Vagina (tissue), 2 donors: Measurements from ENCODE around the gene AHDC1. TPM values are rescaled to one million over a fixed set of nuclear protein-coding genes. Genes with fewer than 3 reads are reported as not detected.

Experiments
- DNase-seq, 2 donors: peaks; one replicate each; pipeline ENCODE4 v3.0.0-alpha.2; 2017; ENCODE audit errors: extremely low spot score in 2 of 2
- H3K27ac ChIP-seq: fragments of 200-600 bp; sonication (generic); one replicate; pipeline ENCODE4 v1.5.1; 2019
- H3K27me3 ChIP-seq: fragments of 200-600 bp; sonication (generic); one replicate; pipeline ENCODE4 v1.5.1; 2019
- H3K36me3 ChIP-seq, 2 donors: fragments of 200-600 bp; sonication (generic); one replicate each; pipeline ENCODE4 v1.5.1; 2017 to 2019
- H3K4me1 ChIP-seq: fragments of 200-600 bp; sonication (generic); one replicate; pipeline ENCODE4 v1.5.1; 2019
- H3K4me3 ChIP-seq, 2 donors: fragments of 200-600 bp; sonication (generic); 1 replicate in 1 of 2; 2 replicates in 1 of 2; pipeline ENCODE4 v1.5.1; 2016 to 2019
- H3K9me3 ChIP-seq: fragments of 200-600 bp; sonication (generic); one replicate; pipeline ENCODE4 v1.5.1; 2019
- CTCF ChIP-seq, 3 experiments: fragments of 450-650 bp in 2 of 3; fragments of 200-600 bp in 1 of 3; sonication (generic) in 1 of 3; IDR thresholded peaks; one replicate each; pipeline ENCODE4 v1.5.1; 2017 to 2019; ENCODE audit warnings: antibody characterized with exemption in 3 of 3, mild to moderate bottlenecking in 2 of 3, moderate library complexity in 2 of 3
- POLR2A ChIP-seq, 2 donors: fragments of 450-650 bp; IDR thresholded peaks; one replicate each; pipeline ENCODE4 v1.6.1; 2017; ENCODE audit warnings: antibody characterized with exemption in 2 of 2, mild to moderate bottlenecking in 2 of 2, moderate library complexity in 2 of 2
- POLR2AphosphoS5 ChIP-seq, 2 donors: sonication (generic); formaldehyde crosslinking; IDR thresholded peaks; one replicate each; pipeline ENCODE4 v1.9.0; 2017; ENCODE audit warnings: antibody characterized with exemption in 2 of 2, mild to moderate bottlenecking in 2 of 2, low read depth in 1 of 2; ENCODE audit not compliant: insufficient read depth in 1 of 2
- intact Hi-C: fragments of 100-400 bp; cut with DNase I; formaldehyde crosslinking; loops from one replicate; pipeline ENCODE4 v1.15.1; 2023
- total RNA-seq: library from RNA; depleted of rRNA; stranded (reverse); fragments of >200 nt; gene quantifications from one replicate; pipeline ENCODE4 v1.2.3, GENCODE V29; 2016

Gene AHDC1
- total RNA-seq, 1 donor from 2014 or later: 62.4 TPM

GRCh38 chr1:27536010-27536757 lies 67.8 kb downstream of the AHDC1 start:
- intact Hi-C loops: no loop called here
- Histone ChIP-seq H3K36me3 (peaks cover 0 to 10% of the 10 kb centered on the region in 2 donors), H3K4me3 (peak overlapping the region in 1 of 2 donors; percentile 20), H3K27ac (peak overlapping the region; percentile 99), H3K4me1 (peaks cover 60% of the 10 kb centered on the region), H3K27me3 (no peaks in the 10 kb centered on the region), H3K9me3 (no peaks in the 10 kb centered on the region)
- DNase-seq: no peak
- TF ChIP-seq POLR2AphosphoS5 (IDR thresholded peaks at IDR 0.05; ENCODE audit: insufficient read depth in 1 of 2, low read depth in 1 of 2): peak in 1 of 2 donors; percentile 28
- TF ChIP-seq POLR2A (IDR thresholded peaks at IDR 0.05): no peak

- intact Hi-C loops: no loop called here
- TF ChIP-seq POLR2AphosphoS5 (IDR thresholded peaks at IDR 0.05; ENCODE audit: insufficient read depth in 1 of 2, low read depth in 1 of 2) (no peak), CTCF (IDR thresholded peaks at IDR 0.05) (no peak), POLR2A (IDR thresholded peaks at IDR 0.05) (no peak)
- no peaks in the 10 kb centered on the region for H3K9me3 ChIP-seq
- H3K27ac ChIP-seq: peak overlapping the region; percentile 99
- H3K27me3 ChIP-seq: no peaks in the 10 kb centered on the region
- peaks cover 52% of the 10 kb centered on the region for H3K4me1 ChIP-seq
- H3K36me3 ChIP-seq: peaks cover 0 to 10% of the 10 kb centered on the region in 2 donors
- peak overlapping the region in 1 of 2 donors; percentile 20 for H3K4me3 ChIP-seq
- DNase-seq: no peak
These were observed 68.6 kb downstream of the AHDC1 start for GRCh38 chr1:27535386-27535785.

GRCh38 chr1:27531959-27532685 lies 71.8 kb downstream of the AHDC1 start:
- intact Hi-C loops: no loop called here
- DNase-seq: no peak
- peaks cover 0 to 10% of the 10 kb centered on the region in 2 donors for H3K36me3 ChIP-seq
- H3K4me1 ChIP-seq: peaks cover 53% of the 10 kb centered on the region
- H3K27ac ChIP-seq: peak overlapping the region; percentile 99
- no peak overlapping the region for H3K4me3 ChIP-seq
- no peaks in the 10 kb centered on the region for H3K9me3 ChIP-seq
- H3K27me3 ChIP-seq: no peaks in the 10 kb centered on the region
- TF ChIP-seq CTCF (IDR thresholded peaks at IDR 0.05) (no peak), POLR2AphosphoS5 (IDR thresholded peaks at IDR 0.05; ENCODE audit: insufficient read depth in 1 of 2, low read depth in 1 of 2) (no peak), POLR2A (IDR thresholded peaks at IDR 0.05) (no peak)

- Histone ChIP-seq H3K9me3 (no peaks in the 10 kb centered on the region), H3K4me3 (no peak overlapping the region), H3K27ac (peak overlapping the region; percentile 99), H3K36me3 (peaks cover 0 to 10% of the 10 kb centered on the region in 2 donors), H3K27me3 (no peaks in the 10 kb centered on the region), H3K4me1 (peaks cover 53% of the 10 kb centered on the region)
- intact Hi-C loops: no loop called here
- TF ChIP-seq POLR2AphosphoS5 (IDR thresholded peaks at IDR 0.05; ENCODE audit: insufficient read depth in 1 of 2, low read depth in 1 of 2): no peak
- no peak for TF ChIP-seq CTCF (IDR thresholded peaks at IDR 0.05)
- no peak for TF ChIP-seq POLR2A (IDR thresholded peaks at IDR 0.05)
- DNase-seq: no peak
These were observed 73.8 kb downstream of the AHDC1 start for GRCh38 chr1:27530192-27530591.

- Histone ChIP-seq H3K4me1 (peaks cover 55% of the 10 kb centered on the region), H3K27me3 (no peaks in the 10 kb centered on the region), H3K4me3 (peak overlapping the region in 1 of 2 donors; percentile 44), H3K9me3 (no peaks in the 10 kb centered on the region), H3K27ac (peak overlapping the region; percentile 99), H3K36me3 (peaks cover 0 to 10% of the 10 kb centered on the region in 2 donors)
- intact Hi-C loops: loop anchor here (5.0 kb wide), 1 partner anchor 38 kb away; no protein-coding TSS in a partner anchor
- TF ChIP-seq POLR2AphosphoS5 (IDR thresholded peaks at IDR 0.05; ENCODE audit: insufficient read depth in 1 of 2, low read depth in 1 of 2): no peak
- TF ChIP-seq POLR2A (IDR thresholded peaks at IDR 0.05): no peak
- TF ChIP-seq CTCF (IDR thresholded peaks at IDR 0.05): no peak
- no peak for DNase-seq
These were observed 74.3 kb downstream of the AHDC1 start for GRCh38 chr1:27529704-27530018.
